Effector memory CD4-positive, alpha-beta T cell (primary cell): ENCODE results near the gene ABLIM2.

Experiments used
- DNase-seq, 3 donors: peaks; one replicate each; pipeline ENCODE4 v3.0.0-alpha.2; 2020
- H3K27ac ChIP-seq: 2 replicates; pipeline ENCODE4 v1.7.0; 2013; ENCODE audit warnings: mild to moderate bottlenecking, low read length, moderate library complexity; ENCODE audit not compliant: insufficient read depth, poor library complexity, severe bottlenecking
- H3K27me3 ChIP-seq: replicated peaks from 2 replicates; pipeline ENCODE4 v1.7.0; 2013; ENCODE audit warnings: mild to moderate bottlenecking, low read length; ENCODE audit not compliant: insufficient read depth, control insufficient read depth, poor library complexity, severe bottlenecking
- H3K36me3 ChIP-seq: 2 replicates; pipeline ENCODE4 v1.7.0; 2013; ENCODE audit warnings: mild to moderate bottlenecking, low read length, moderate library complexity; ENCODE audit not compliant: control insufficient read depth, insufficient read depth
- H3K4me1 ChIP-seq: 2 replicates; pipeline ENCODE4 v1.7.0; 2013; ENCODE audit warnings: low read length, mild to moderate bottlenecking; ENCODE audit not compliant: control insufficient read depth, insufficient read depth, poor library complexity, severe bottlenecking
- H3K4me3 ChIP-seq: 2 replicates; pipeline ENCODE4 v1.7.0; 2013; ENCODE audit warnings: low read length, low read depth, mild to moderate bottlenecking; ENCODE audit not compliant: insufficient read depth, poor library complexity, severe bottlenecking
- H3K9me3 ChIP-seq: 2 replicates; pipeline ENCODE4 v1.7.0; 2013; ENCODE audit warnings: mild to moderate bottlenecking, low read length, moderate library complexity; ENCODE audit not compliant: control insufficient read depth

The ABLIM2 gene

GRCh38 chr4:8067274-8067936 is 91.2 kb downstream of the ABLIM2 start:
- no peak for DNase-seq
- Histone ChIP-seq H3K36me3 (no peaks in the 10 kb centered on the region), H3K27ac (no peak overlapping the region), H3K4me3 (no peak overlapping the region), H3K9me3 (no peaks in the 10 kb centered on the region), H3K4me1 (no peaks in the 10 kb centered on the region), H3K27me3 (no peaks in the 10 kb centered on the region)

GRCh38 chr4:8066336-8066931 is 92.2 kb downstream of the ABLIM2 start:
- H3K27ac ChIP-seq, result no peak overlapping the region
- no peaks in the 10 kb centered on the region for H3K4me1 ChIP-seq
- no peak for DNase-seq

GRCh38 chr4:8063974-8064563 is 94.5 kb downstream of the ABLIM2 start:
- no peaks in the 10 kb centered on the region for H3K27me3 ChIP-seq
- no peak overlapping the region for H3K27ac ChIP-seq
- H3K4me1 ChIP-seq, result no peaks in the 10 kb centered on the region
- DNase-seq, result no peak
- no peaks in the 10 kb centered on the region for H3K36me3 ChIP-seq
- H3K9me3 ChIP-seq, result no peaks in the 10 kb centered on the region
- no peak overlapping the region for H3K4me3 ChIP-seq

More at GRCh38 chr4:8066336-8066931, 92.2 kb downstream of the ABLIM2 start:
- H3K27me3 ChIP-seq, result no peaks in the 10 kb centered on the region
- H3K9me3 ChIP-seq, result no peaks in the 10 kb centered on the region
- no peak overlapping the region for H3K4me3 ChIP-seq
- no peaks in the 10 kb centered on the region for H3K36me3 ChIP-seq

GRCh38 chr4:8061573-8061972 is 97.0 kb downstream of the ABLIM2 start:
- Histone ChIP-seq H3K36me3 (no peaks in the 10 kb centered on the region), H3K27ac (no peak overlapping the region), H3K4me3 (no peak overlapping the region), H3K27me3 (no peaks in the 10 kb centered on the region), H3K4me1 (no peaks in the 10 kb centered on the region), H3K9me3 (no peaks in the 10 kb centered on the region)
- DNase-seq, result no peak

GRCh38 chr4:8061145-8061544 is 97.5 kb downstream of the ABLIM2 start:
- DNase-seq, result no peak
- Histone ChIP-seq H3K36me3 (no peaks in the 10 kb centered on the region), H3K4me3 (no peak overlapping the region), H3K9me3 (no peaks in the 10 kb centered on the region), H3K27me3 (no peaks in the 10 kb centered on the region), H3K4me1 (no peaks in the 10 kb centered on the region), H3K27ac (no peak overlapping the region)

GRCh38 chr4:8060632-8061031 is 98.0 kb downstream of the ABLIM2 start:
- H3K4me3 ChIP-seq, result no peak overlapping the region
- H3K36me3 ChIP-seq, result no peaks in the 10 kb centered on the region
- no peaks in the 10 kb centered on the region for H3K4me1 ChIP-seq
- no peaks in the 10 kb centered on the region for H3K27me3 ChIP-seq
- no peaks in the 10 kb centered on the region for H3K9me3 ChIP-seq
- H3K27ac ChIP-seq, result no peak overlapping the region
- no peak for DNase-seq

GRCh38 chr4:8058031-8058479 is 100.6 kb downstream of the ABLIM2 start:
- H3K36me3 ChIP-seq, result no peaks in the 10 kb centered on the region
- DNase-seq, result no peak
- H3K4me1 ChIP-seq, result no peaks in the 10 kb centered on the region
- peaks cover 10% of the 10 kb centered on the region for H3K9me3 ChIP-seq
- H3K27me3 ChIP-seq, result no peaks in the 10 kb centered on the region
- no peak overlapping the region for H3K27ac ChIP-seq
- H3K4me3 ChIP-seq, result no peak overlapping the region

GRCh38 chr4:8055206-8055605 is 103.4 kb downstream of the ABLIM2 start:
- Histone ChIP-seq H3K9me3 (peaks cover 10% of the 10 kb centered on the region), H3K27me3 (no peaks in the 10 kb centered on the region), H3K36me3 (no peaks in the 10 kb centered on the region), H3K27ac (no peak overlapping the region), H3K4me1 (no peaks in the 10 kb centered on the region), H3K4me3 (no peak overlapping the region)
- no peak for DNase-seq

- Histone ChIP-seq H3K27me3 (no peaks in the 10 kb centered on the region), H3K27ac (no peak overlapping the region), H3K4me3 (no peak overlapping the region), H3K4me1 (no peaks in the 10 kb centered on the region), H3K36me3 (no peaks in the 10 kb centered on the region), H3K9me3 (peaks cover 10% of the 10 kb centered on the region)
- DNase-seq, result no peak
These were observed 104.7 kb downstream of the ABLIM2 start for GRCh38 chr4:8053688-8054449.
